Measurements from ENCODE around the gene KCNQ5. TPM values are rescaled to one million over a fixed set of nuclear protein-coding genes. Genes with fewer than 3 reads are reported as not detected.

Gene KCNQ5
- total and polyA plus RNA-seq, 2 donors (not counting 1 experiment from before 2014, with no cell fraction given) = 0.74 to 4.6 TPM

DNA sequence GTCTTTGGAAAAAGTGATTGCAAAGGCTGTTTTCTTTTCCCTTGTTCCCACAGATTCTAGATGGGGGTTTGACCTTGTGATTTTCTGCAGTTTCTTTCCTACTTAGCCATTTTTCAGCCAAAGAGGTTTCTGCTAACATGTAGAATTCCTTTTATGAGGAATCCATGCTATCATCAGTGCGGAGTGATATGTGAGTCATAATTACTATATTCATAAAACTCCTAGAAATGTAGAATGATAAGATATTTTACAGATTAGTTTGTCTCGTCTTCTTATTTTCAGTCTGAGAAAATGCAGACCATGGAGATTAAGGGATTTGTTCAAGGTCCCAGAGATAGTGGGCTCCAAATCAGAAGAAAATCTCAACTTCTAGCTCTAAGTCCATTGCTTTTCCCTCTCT lies 98.6 kb downstream of the KCNQ5 start:
- H3K4me1 ChIP-seq (ENCODE audit: control insufficient read depth, extremely low read depth, insufficient read depth, low read length) = no peaks in the 10 kb centered on the region
- no peaks in the 10 kb centered on the region for H3K79me2 ChIP-seq (ENCODE audit: control insufficient read depth, insufficient read depth, low read length)
- no peaks in the 10 kb centered on the region for H3K27me3 ChIP-seq (ENCODE audit: control insufficient read depth, insufficient read depth, low read length)
- no peaks in the 10 kb centered on the region for H3K36me3 ChIP-seq (ENCODE audit: control insufficient read depth, insufficient read depth, low read length)
- no peaks in the 10 kb centered on the region for H4K20me1 ChIP-seq (ENCODE audit: control insufficient read depth, extremely low read depth, insufficient read depth, low read length)
- no peak overlapping the region for H2AFZ ChIP-seq (ENCODE audit: low read length)
- no peak overlapping the region for H3K9ac ChIP-seq (ENCODE audit: insufficient read depth, low read length)
- H3K4me3 ChIP-seq (replicated peaks in 1 of 4; ENCODE audit: control extremely low read depth in 1 of 4, insufficient read depth in 1 of 4, low read depth in 3 of 4, low read length in 4 of 4) = no peak overlapping the region
- no peaks in the 10 kb centered on the region for H3K9me3 ChIP-seq (ENCODE audit: control insufficient read depth, insufficient read depth, low read depth, low read length)
- H3K4me2 ChIP-seq (ENCODE audit: extremely low read depth, insufficient read depth, low read length) = no peak overlapping the region
- H3K27ac ChIP-seq (ENCODE audit: insufficient read depth, low read length) = no peak overlapping the region
- peak in 1 of 2 donors; percentile 72 for DNase-seq (ENCODE audit: low read depth in 2 of 2)
- TF ChIP-seq, protein P1, sequence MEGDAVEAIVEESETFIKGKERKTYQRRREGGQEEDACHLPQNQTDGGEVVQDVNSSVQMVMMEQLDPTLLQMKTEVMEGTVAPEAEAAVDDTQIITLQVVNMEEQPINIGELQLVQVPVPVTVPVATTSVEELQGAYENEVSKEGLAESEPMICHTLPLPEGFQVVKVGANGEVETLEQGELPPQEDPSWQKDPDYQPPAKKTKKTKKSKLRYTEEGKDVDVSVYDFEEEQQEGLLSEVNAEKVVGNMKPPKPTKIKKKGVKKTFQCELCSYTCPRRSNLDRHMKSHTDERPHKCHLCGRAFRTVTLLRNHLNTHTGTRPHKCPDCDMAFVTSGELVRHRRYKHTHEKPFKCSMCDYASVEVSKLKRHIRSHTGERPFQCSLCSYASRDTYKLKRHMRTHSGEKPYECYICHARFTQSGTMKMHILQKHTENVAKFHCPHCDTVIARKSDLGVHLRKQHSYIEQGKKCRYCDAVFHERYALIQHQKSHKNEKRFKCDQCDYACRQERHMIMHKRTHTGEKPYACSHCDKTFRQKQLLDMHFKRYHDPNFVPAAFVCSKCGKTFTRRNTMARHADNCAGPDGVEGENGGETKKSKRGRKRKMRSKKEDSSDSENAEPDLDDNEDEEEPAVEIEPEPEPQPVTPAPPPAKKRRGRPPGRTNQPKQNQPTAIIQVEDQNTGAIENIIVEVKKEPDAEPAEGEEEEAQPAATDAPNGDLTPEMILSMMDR (conservative IDR thresholded peaks at IDR 0.05 in 1 of 2, IDR thresholded peaks at IDR 0.05 in 1 of 2; ENCODE audit: low read depth in 1 of 2, low read length in 2 of 2) = no peak
- no peak for TF ChIP-seq EZH2 (IDR thresholded peaks at IDR 0.05; ENCODE audit: low read length, missing control alignments)

DNA sequence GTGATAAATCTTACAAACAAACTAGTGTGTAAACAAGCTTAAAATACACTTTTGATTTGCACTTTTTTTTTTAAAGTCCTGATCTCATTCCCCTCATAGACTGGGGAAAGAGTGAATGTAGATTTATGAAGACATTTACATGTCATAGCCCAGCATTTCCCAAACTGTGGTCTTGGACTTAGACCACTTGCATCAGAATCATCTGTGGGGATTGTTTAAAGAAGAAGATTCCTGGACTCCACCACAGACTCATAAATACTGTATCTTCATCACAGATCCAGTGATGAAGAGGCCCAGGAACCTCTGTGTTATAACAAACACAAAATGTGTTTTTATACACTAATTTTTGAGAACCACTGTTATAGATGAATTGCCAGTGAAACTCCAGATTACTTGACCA lies 99.5 kb downstream of the KCNQ5 start:
- Histone ChIP-seq H3K79me2 (ENCODE audit: control insufficient read depth, insufficient read depth, low read length) (no peaks in the 10 kb centered on the region), H3K9ac (ENCODE audit: insufficient read depth, low read length) (no peak overlapping the region), H2AFZ (ENCODE audit: low read length) (no peak overlapping the region), H3K4me2 (ENCODE audit: extremely low read depth, insufficient read depth, low read length) (no peak overlapping the region), H3K4me3 (replicated peaks in 1 of 4; ENCODE audit: control extremely low read depth in 1 of 4, insufficient read depth in 1 of 4, low read depth in 3 of 4, low read length in 4 of 4) (no peak overlapping the region), H4K20me1 (ENCODE audit: control insufficient read depth, extremely low read depth, insufficient read depth, low read length) (no peaks in the 10 kb centered on the region), H3K4me1 (ENCODE audit: control insufficient read depth, extremely low read depth, insufficient read depth, low read length) (no peaks in the 10 kb centered on the region), H3K27me3 (ENCODE audit: control insufficient read depth, insufficient read depth, low read length) (no peaks in the 10 kb centered on the region), H3K36me3 (ENCODE audit: control insufficient read depth, insufficient read depth, low read length) (no peaks in the 10 kb centered on the region), H3K9me3 (ENCODE audit: control insufficient read depth, insufficient read depth, low read depth, low read length) (no peaks in the 10 kb centered on the region), H3K27ac (ENCODE audit: insufficient read depth, low read length) (no peak overlapping the region)
- no peak for TF ChIP-seq EZH2 (IDR thresholded peaks at IDR 0.05; ENCODE audit: low read length, missing control alignments)
- TF ChIP-seq, protein P1 (conservative IDR thresholded peaks at IDR 0.05 in 1 of 2, IDR thresholded peaks at IDR 0.05 in 1 of 2; ENCODE audit: low read depth in 1 of 2, low read length in 2 of 2) = no peak
- DNase-seq (ENCODE audit: low read depth in 2 of 2) = no peak

DNA sequence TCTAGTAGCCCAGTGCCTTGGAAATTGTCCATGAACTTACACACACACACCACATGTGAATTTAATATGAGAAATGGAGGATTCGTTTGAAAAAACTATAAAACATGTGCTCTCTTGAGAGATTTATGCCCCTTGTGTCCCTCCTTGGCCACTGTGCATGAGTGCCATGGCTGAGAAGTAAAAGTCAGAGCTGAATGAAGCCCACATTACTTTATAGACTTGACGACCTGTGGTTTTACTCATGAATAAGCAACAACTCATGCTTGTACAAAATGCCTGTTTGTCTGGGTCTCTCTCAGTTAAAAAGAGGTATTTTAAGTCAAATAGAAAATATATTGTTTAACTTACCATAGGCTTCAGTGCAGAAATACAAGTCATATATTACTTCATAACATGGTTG lies 102.7 kb downstream of the KCNQ5 start:
- Histone ChIP-seq H3K79me2 (ENCODE audit: control insufficient read depth, insufficient read depth, low read length) (no peaks in the 10 kb centered on the region), H4K20me1 (ENCODE audit: control insufficient read depth, extremely low read depth, insufficient read depth, low read length) (no peaks in the 10 kb centered on the region), H3K4me2 (ENCODE audit: extremely low read depth, insufficient read depth, low read length) (no peak overlapping the region), H2AFZ (ENCODE audit: low read length) (no peak overlapping the region), H3K27me3 (ENCODE audit: control insufficient read depth, insufficient read depth, low read length) (no peaks in the 10 kb centered on the region), H3K27ac (ENCODE audit: insufficient read depth, low read length) (no peak overlapping the region), H3K9me3 (ENCODE audit: control insufficient read depth, insufficient read depth, low read depth, low read length) (no peaks in the 10 kb centered on the region), H3K9ac (ENCODE audit: insufficient read depth, low read length) (no peak overlapping the region), H3K36me3 (ENCODE audit: control insufficient read depth, insufficient read depth, low read length) (no peaks in the 10 kb centered on the region), H3K4me1 (ENCODE audit: control insufficient read depth, extremely low read depth, insufficient read depth, low read length) (no peaks in the 10 kb centered on the region), H3K4me3 (replicated peaks in 1 of 4; ENCODE audit: control extremely low read depth in 1 of 4, insufficient read depth in 1 of 4, low read depth in 3 of 4, low read length in 4 of 4) (no peak overlapping the region)
- peak in 1 of 2 donors; percentile 68 for DNase-seq (ENCODE audit: low read depth in 2 of 2)
- TF ChIP-seq, protein P1 (conservative IDR thresholded peaks at IDR 0.05 in 1 of 2, IDR thresholded peaks at IDR 0.05 in 1 of 2; ENCODE audit: low read depth in 1 of 2, low read length in 2 of 2) = no peak
- no peak for TF ChIP-seq EZH2 (IDR thresholded peaks at IDR 0.05; ENCODE audit: low read length, missing control alignments)
